H1 (cell line): ENCODE data around the gene CYP2A6. TPM values are rescaled to one million over a fixed set of nuclear protein-coding genes. Genes with fewer than 3 reads are reported as not detected.
"Not testable (repeated sequence)": the region's sequence is repeated elsewhere in the genome, so short reads cannot be mapped to it uniquely, and the experiment has no call there.

Experiments
- CTCF ChIA-PET: fragments of 300-600 bp; sonication (Branson Sonifier 250); formaldehyde crosslinking; loops from one replicate; lab custom pipeline; 2021; ENCODE audit not compliant: partially characterized antibody; lab: Charles Lee
- POLR2A ChIA-PET: fragments of 300-600 bp; sonication (Branson Sonifier 250); formaldehyde crosslinking; loops from one replicate; lab custom pipeline; 2021; ENCODE audit warnings: inconsistent platforms; ENCODE audit not compliant: partially characterized antibody; lab: Charles Lee
- DNase-seq, 2 experiments: peaks; one replicate each; pipeline versions ENCODE4 v3.0.0 to v3.0.0-alpha.2; 2010 to 2022; ENCODE audit warnings: low spot score in 2 of 2, low read depth in 1 of 2, mixed read lengths in 1 of 2
- FAIRE-seq: peaks from 2 replicates; lab custom pipeline; 2011; peaks lifted over from hg19 to GRCh38; lab: Jason Lieb, UNC
- H2AFZ ChIP-seq: 2 replicates; pipeline ENCODE4 v1.8.1; 2012; ENCODE audit warnings: low read length, inconsistent platforms
- H2AK5ac ChIP-seq: 2 replicates; pipeline ENCODE4 v1.6.1; 2013; ENCODE audit warnings: low read depth, low read length
- H2BK120ac ChIP-seq: replicated peaks from 2 replicates; pipeline ENCODE3; 2013; ENCODE audit warnings: low read depth, low read length, inconsistent platforms
- H2BK12ac ChIP-seq: 2 replicates; pipeline ENCODE4 v1.6.1; 2013; ENCODE audit warnings: low read depth, low read length
- H2BK15ac ChIP-seq: 2 replicates; pipeline ENCODE4 v1.6.1; 2013; ENCODE audit warnings: low read length
- H2BK20ac ChIP-seq: 2 replicates; pipeline ENCODE4 v1.6.1; 2013; ENCODE audit warnings: low read length
- H2BK5ac ChIP-seq: 2 replicates; pipeline ENCODE4 v1.6.1; 2013; ENCODE audit warnings: low read depth, low read length
- H3K14ac ChIP-seq: 2 replicates; pipeline ENCODE4 v1.6.1; 2013; ENCODE audit warnings: inconsistent platforms; ENCODE audit not compliant: insufficient read length
- H3K18ac ChIP-seq: 2 replicates; pipeline ENCODE4 v1.6.1; 2013; ENCODE audit warnings: low read length; ENCODE audit errors: extremely low read depth
- H3K23ac ChIP-seq: 2 replicates; pipeline ENCODE4 v1.6.1; 2013; ENCODE audit warnings: inconsistent platforms; ENCODE audit not compliant: insufficient read length
- H3K23me2 ChIP-seq: 2 replicates; pipeline ENCODE4 v1.6.1; 2013; ENCODE audit warnings: low read depth, low read length
- H3K27ac ChIP-seq: 2 replicates; pipeline ENCODE4 v1.6.1; 2011; ENCODE audit warnings: low read depth, low read length, inconsistent platforms
- H3K27me3 ChIP-seq, 4 experiments: replicated peaks in 1 of 4; 1 replicate in 1 of 4; 2 replicates in 3 of 4; pipeline versions ENCODE4 v1.6.1 to v1.8.1; 2011 to 2013; ENCODE audit warnings: low read length in 3 of 4, mild to moderate bottlenecking in 3 of 4, inconsistent platforms in 2 of 4, mixed read lengths in 2 of 4, moderate library complexity in 1 of 4; ENCODE audit not compliant: control insufficient read depth in 3 of 4, insufficient read depth in 3 of 4; ENCODE audit errors: extremely low read depth in 1 of 4
- H3K36me3 ChIP-seq, 4 experiments: 2 replicates each; pipeline versions ENCODE4 v1.6.1 to v1.8.1; 2011 to 2013; ENCODE audit warnings: mild to moderate bottlenecking in 4 of 4, low read length in 3 of 4, moderate library complexity in 2 of 4, control low read depth in 1 of 4, inconsistent platforms in 1 of 4; ENCODE audit not compliant: insufficient read depth in 4 of 4, control insufficient read depth in 2 of 4
- H3K4ac ChIP-seq: replicated peaks from 2 replicates; pipeline ENCODE3; 2013; ENCODE audit warnings: low read length, low read depth, mixed read lengths, inconsistent platforms; ENCODE audit not compliant: insufficient read length
- H3K4me1 ChIP-seq, 4 experiments: replicated peaks in 1 of 4; 1 replicate in 1 of 4; 2 replicates in 3 of 4; pipeline versions ENCODE4 v1.6.1 to v1.8.1; 2011 to 2013; ENCODE audit warnings: low read length in 3 of 4, inconsistent platforms in 2 of 4, mixed read lengths in 1 of 4; ENCODE audit not compliant: insufficient read depth in 4 of 4, control insufficient read depth in 3 of 4
- H3K4me2 ChIP-seq, 2 experiments: 2 replicates each; pipeline versions ENCODE4 v1.6.1 to v1.8.1; 2011 to 2013; ENCODE audit warnings: low read depth in 2 of 2, low read length in 2 of 2, control low read depth in 1 of 2, inconsistent platforms in 1 of 2, mild to moderate bottlenecking in 1 of 2; ENCODE audit not compliant: insufficient read depth in 1 of 2
- H3K4me3 ChIP-seq, 4 experiments: fragments of 200-600, 300-600 bp in 1 of 4; sonication (generic), shearing (Covaris generic), sonication (Bioruptor Twin) in 1 of 4; 2 replicates each; pipeline versions ENCODE4 v1.5.1 to v1.8.1; 2011 to 2016; ENCODE audit warnings: low read length in 4 of 4, low read depth in 3 of 4, control low read depth in 2 of 4, inconsistent platforms in 2 of 4, mild to moderate bottlenecking in 2 of 4, mixed read lengths in 1 of 4, moderate library complexity in 1 of 4; ENCODE audit not compliant: insufficient read depth in 2 of 4; ENCODE audit errors: extremely low read depth in 1 of 4
- H3K56ac ChIP-seq: replicated peaks from 2 replicates; pipeline ENCODE3; 2013; ENCODE audit warnings: low read depth, mild to moderate bottlenecking, mixed read lengths, low read length, inconsistent platforms; ENCODE audit not compliant: insufficient read length
- H3K79me1 ChIP-seq: 2 replicates; pipeline ENCODE4 v1.6.1; 2013; ENCODE audit warnings: low read depth, low read length, control low read depth
- H3K79me2 ChIP-seq, 2 experiments: 2 replicates each; pipeline versions ENCODE4 v1.6.1 to v1.8.1; 2012 to 2013; ENCODE audit warnings: low read length in 2 of 2, mild to moderate bottlenecking in 2 of 2, inconsistent platforms in 1 of 2; ENCODE audit not compliant: insufficient read depth in 2 of 2, control insufficient read depth in 1 of 2
- H3K9ac ChIP-seq, 4 experiments: replicated peaks in 1 of 4; 1 replicate in 1 of 4; 2 replicates in 3 of 4; pipeline versions ENCODE4 v1.6.1 to v1.8.1; 2011 to 2013; ENCODE audit warnings: low read depth in 3 of 4, low read length in 3 of 4, control low read depth in 2 of 4, mild to moderate bottlenecking in 2 of 4, moderate library complexity in 2 of 4, inconsistent platforms in 1 of 4; ENCODE audit errors: extremely low read depth in 1 of 4
- H3K9me3 ChIP-seq, 2 experiments: 2 replicates each; pipeline versions ENCODE4 v1.6.1 to v1.8.1; 2012 to 2013; ENCODE audit warnings: mild to moderate bottlenecking in 2 of 2, moderate library complexity in 2 of 2, control low read depth in 1 of 2, inconsistent platforms in 1 of 2, low read depth in 1 of 2, low read length in 1 of 2, mixed read lengths in 1 of 2; ENCODE audit not compliant: insufficient read depth in 2 of 2
- H4K20me1 ChIP-seq, 2 experiments: replicated peaks in 1 of 2; 2 replicates each; pipeline versions ENCODE3 to v1.8.1; 2011 to 2013; ENCODE audit warnings: inconsistent platforms in 2 of 2, low read length in 2 of 2, mild to moderate bottlenecking in 1 of 2; ENCODE audit not compliant: insufficient read depth in 2 of 2, control insufficient read depth in 1 of 2
- H4K5ac ChIP-seq: 2 replicates; pipeline ENCODE4 v1.6.1; 2013; ENCODE audit warnings: low read length, low read depth, mixed read lengths, inconsistent platforms; ENCODE audit not compliant: insufficient read length
- H4K8ac ChIP-seq: 2 replicates; pipeline ENCODE4 v1.8.0; 2013; ENCODE audit warnings: mild to moderate bottlenecking, moderate library complexity, low read length, inconsistent platforms; ENCODE audit not compliant: insufficient read depth; ENCODE audit errors: extremely low read depth
- H4K91ac ChIP-seq: replicated peaks from 2 replicates; pipeline ENCODE3; 2013; ENCODE audit warnings: low read length, mixed read lengths, inconsistent platforms; ENCODE audit not compliant: insufficient read length
- WGBS, 2 experiments: shearing (Covaris generic) in 1 of 2; methylation state at CpG; one replicate each; pipeline versions ENCODE4 v1.1.6 to v1.1.7; 2013 to 2015; ENCODE audit warnings: low lambda C conversion rate in 2 of 2, mixed read lengths in 2 of 2, inconsistent platforms in 1 of 2, low coverage in 1 of 2, missing lambda C conversion rate in 1 of 2; ENCODE audit not compliant: insufficient replicate concordance in 2 of 2, insufficient coverage in 1 of 2, insufficient read length in 1 of 2; ENCODE audit errors: extremely low coverage in 1 of 2, missing lambda C conversion rate in 1 of 2; 5-methylcytosine and 5-hydroxymethylcytosine counted together
- polyA plus RNA-seq, 7 experiments: library from polyadenylated mRNA; depleted of rRNA in 3 of 7; stranded (reverse) in 5 of 7; unstranded in 2 of 7; fragments of >200 nt in 5 of 7; fragments of 200-250 nt in 2 of 7; gene quantifications; 1 replicate in 5 of 7; 2 replicates in 1 of 7; 4 replicates in 1 of 7; pipeline versions ENCODE4 v1.2.1 to v1.2.3, GENCODE V29; 2011 to 2013; ENCODE audit warnings: missing spikeins in 2 of 7, mixed read lengths in 2 of 7
- total RNA-seq: library from RNA; stranded (reverse); fragmentation: NEBNext Ultra II Directional; extraction: Animal tissue kit (Norgen Biotek cat#: 25700); gene quantifications from 2 replicates; pipeline ENCODE4 v1.2.1, GENCODE V29; 2021

The CYP2A6 gene
- total and polyA plus RNA-seq, 2 of the 8 experiments (the other 6 are each of a cell fraction or from before 2014, with no cell fraction given): 0.33 TPM; not detected in 1

DNA sequence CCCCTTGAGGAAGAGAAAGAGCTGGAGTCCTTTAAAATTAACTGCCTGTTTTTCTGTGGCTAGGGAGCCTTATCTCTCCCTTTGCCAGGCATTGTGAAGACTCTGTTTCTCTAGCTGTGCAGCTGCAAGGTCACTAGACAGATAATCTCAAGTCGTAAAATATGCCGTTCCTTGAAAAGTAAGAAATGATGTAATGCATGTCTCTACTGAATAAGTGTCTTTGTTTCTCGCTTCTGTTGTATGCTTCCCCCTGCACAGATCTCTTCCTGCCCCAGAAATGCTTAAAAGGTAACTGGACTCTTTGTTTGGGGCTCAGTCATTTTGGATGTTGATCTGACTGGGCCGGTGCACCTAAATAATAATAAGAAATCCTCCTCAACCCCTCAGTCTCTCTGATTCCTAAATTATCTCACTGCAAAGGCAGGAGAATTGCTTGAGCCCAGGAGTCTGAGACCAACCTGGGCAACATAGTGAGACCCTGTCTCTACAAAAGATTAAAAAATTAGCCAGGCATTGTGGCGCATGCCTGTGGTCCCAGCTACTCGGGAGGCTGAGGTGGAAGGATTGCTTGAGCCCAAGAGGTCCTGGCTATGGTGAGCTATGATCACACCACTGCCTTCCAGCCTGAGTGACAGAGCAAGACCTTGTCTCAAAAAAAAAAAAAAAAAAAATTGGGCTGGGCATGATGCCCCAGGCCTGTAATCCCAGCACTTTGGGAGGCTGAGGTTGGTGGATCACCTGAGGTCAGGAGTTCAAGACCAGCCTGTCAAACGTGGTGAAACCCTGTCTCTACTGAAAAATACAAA is 16.3 kb downstream of the CYP2A6 start:
- not testable (repeated sequence) for H3K56ac ChIP-seq, H3K4me2 ChIP-seq, H2AFZ ChIP-seq, H3K9ac ChIP-seq, H2BK20ac ChIP-seq, H4K8ac ChIP-seq, H3K4me3 ChIP-seq, H3K23ac ChIP-seq, H2AK5ac ChIP-seq, H2BK15ac ChIP-seq, H3K4ac ChIP-seq, H2BK5ac ChIP-seq, H3K27me3 ChIP-seq, H2BK12ac ChIP-seq, H3K4me1 ChIP-seq, H3K79me1 ChIP-seq, H3K36me3 ChIP-seq, H4K20me1 ChIP-seq, H3K18ac ChIP-seq, H3K27ac ChIP-seq, H2BK120ac ChIP-seq, H3K79me2 ChIP-seq, H3K14ac ChIP-seq, H4K5ac ChIP-seq, H4K91ac ChIP-seq, H3K9me3 ChIP-seq, FAIRE-seq, DNase-seq, H3K23me2 ChIP-seq
- POLR2A ChIA-PET: interaction anchor here (1.7 kb wide), 1 partner anchor 27 kb away, joined by 5 read pairs; no protein-coding TSS in a partner anchor
- WGBS, 2 experiments: 88% methylated on average over 7 of the region's 7 CpGs; no CpG with 5 or more reads in 1 of the 2 experiments
- CTCF ChIA-PET: interaction anchor here (0.6 to 1.4 kb wide), 2 partner anchors 171 to 458 kb away, joined by 3 to 4 read pairs; no protein-coding TSS in a partner anchor
